ENCODE results near the gene TBC1D20.
A peak's percentile ranks its signal among the peaks of the same experiment; 100 is the strongest.

Gene TBC1D20

GRCh38 chr20:438571-439469 is 23.5 kb downstream of the TBC1D20 start:
- Histone ChIP-seq H3K9me3 (no peaks in the 10 kb centered on the region), H3K4me1 (peaks cover 18% of the 10 kb centered on the region), H3K27me3 (ENCODE audit: low read depth) (no peaks in the 10 kb centered on the region), H3K4me3 (no peak overlapping the region), H3K36me3 (replicated peaks) (peaks cover 73% of the 10 kb centered on the region)
- DNase-seq (ENCODE audit: low spot score in 2 of 2): no peak
- in situ Hi-C loops (cut with MboI; ENCODE audit: low sequenced_read_pairs): no loop called here

GRCh38 chr20:437787-438486 is 24.4 kb downstream of the TBC1D20 start:
- Histone ChIP-seq H3K27me3 (ENCODE audit: low read depth) (no peaks in the 10 kb centered on the region), H3K9me3 (no peaks in the 10 kb centered on the region), H3K4me1 (peaks cover 22% of the 10 kb centered on the region), H3K4me3 (no peak overlapping the region), H3K36me3 (replicated peaks) (peaks cover 70% of the 10 kb centered on the region)
- in situ Hi-C loops (cut with MboI; ENCODE audit: low sequenced_read_pairs): no loop called here
- no peak for DNase-seq (ENCODE audit: low spot score in 2 of 2)

- Histone ChIP-seq H3K4me3 (no peak overlapping the region), H3K27me3 (ENCODE audit: low read depth) (no peaks in the 10 kb centered on the region), H3K9me3 (no peaks in the 10 kb centered on the region), H3K36me3 (replicated peaks) (peaks cover 68% of the 10 kb centered on the region), H3K4me1 (peaks cover 22% of the 10 kb centered on the region)
- in situ Hi-C loops (cut with MboI; ENCODE audit: low sequenced_read_pairs): no loop called here
- DNase-seq (ENCODE audit: low spot score in 2 of 2): no peak
Observed at GRCh38 chr20:436476-436875, 25.9 kb downstream of the TBC1D20 start.

- peaks cover 61% of the 10 kb centered on the region for H3K36me3 ChIP-seq (replicated peaks)
- no peak overlapping the region for H3K4me3 ChIP-seq
- no peaks in the 10 kb centered on the region for H3K27me3 ChIP-seq (ENCODE audit: low read depth)
- peaks cover 22% of the 10 kb centered on the region for H3K4me1 ChIP-seq
- no peaks in the 10 kb centered on the region for H3K9me3 ChIP-seq
- DNase-seq (ENCODE audit: low spot score in 2 of 2): no peak
- in situ Hi-C loops (cut with MboI; ENCODE audit: low sequenced_read_pairs): no loop called here
Observed at GRCh38 chr20:435558-435957, 26.8 kb downstream of the TBC1D20 start.

GRCh38 chr20:434661-435419 is 27.5 kb downstream of the TBC1D20 start:
- Histone ChIP-seq H3K9me3 (no peaks in the 10 kb centered on the region), H3K36me3 (replicated peaks) (peaks cover 61% of the 10 kb centered on the region), H3K4me3 (no peak overlapping the region), H3K4me1 (peaks cover 22% of the 10 kb centered on the region), H3K27me3 (ENCODE audit: low read depth) (no peaks in the 10 kb centered on the region)
- DNase-seq (ENCODE audit: low spot score in 2 of 2): peak in 1 of 2 experiments; percentile 70
- in situ Hi-C loops (cut with MboI; ENCODE audit: low sequenced_read_pairs): no loop called here

- Histone ChIP-seq H3K27me3 (ENCODE audit: low read depth) (no peaks in the 10 kb centered on the region), H3K9me3 (no peaks in the 10 kb centered on the region), H3K36me3 (replicated peaks) (peaks cover 63% of the 10 kb centered on the region), H3K4me1 (peaks cover 22% of the 10 kb centered on the region), H3K4me3 (no peak overlapping the region)
- in situ Hi-C loops (cut with MboI; ENCODE audit: low sequenced_read_pairs): no loop called here
- DNase-seq (ENCODE audit: low spot score in 2 of 2): peak; percentile 91 to 97
Observed at GRCh38 chr20:434221-434620, 28.1 kb downstream of the TBC1D20 start.

- Histone ChIP-seq H3K27me3 (ENCODE audit: low read depth) (no peaks in the 10 kb centered on the region), H3K4me1 (peaks cover 22% of the 10 kb centered on the region), H3K9me3 (no peaks in the 10 kb centered on the region), H3K4me3 (no peak overlapping the region), H3K36me3 (replicated peaks) (peaks cover 61% of the 10 kb centered on the region)
- in situ Hi-C loops (cut with MboI; ENCODE audit: low sequenced_read_pairs): no loop called here
- no peak for DNase-seq (ENCODE audit: low spot score in 2 of 2)
Observed at GRCh38 chr20:433300-433975, 28.9 kb downstream of the TBC1D20 start.

- Histone ChIP-seq H3K27me3 (ENCODE audit: low read depth) (no peaks in the 10 kb centered on the region), H3K4me3 (no peak overlapping the region), H3K36me3 (replicated peaks) (peaks cover 62% of the 10 kb centered on the region), H3K4me1 (peaks cover 22% of the 10 kb centered on the region), H3K9me3 (no peaks in the 10 kb centered on the region)
- in situ Hi-C loops (cut with MboI; ENCODE audit: low sequenced_read_pairs): no loop called here
- no peak for DNase-seq (ENCODE audit: low spot score in 2 of 2)
Observed at GRCh38 chr20:432677-433299, 29.5 kb downstream of the TBC1D20 start.

- H3K4me1 ChIP-seq: peaks cover 22% of the 10 kb centered on the region
- in situ Hi-C loops (cut with MboI; ENCODE audit: low sequenced_read_pairs): no loop called here
- no peaks in the 10 kb centered on the region for H3K9me3 ChIP-seq
- H3K4me3 ChIP-seq: no peak overlapping the region
- peaks cover 62% of the 10 kb centered on the region for H3K36me3 ChIP-seq (replicated peaks)
- no peaks in the 10 kb centered on the region for H3K27me3 ChIP-seq (ENCODE audit: low read depth)
- DNase-seq (ENCODE audit: low spot score in 2 of 2): no peak
Observed at GRCh38 chr20:432208-432607, 30.1 kb downstream of the TBC1D20 start.

GRCh38 chr20:431012-431904 is 31.1 kb downstream of the TBC1D20 start:
- Histone ChIP-seq H3K9me3 (no peaks in the 10 kb centered on the region), H3K4me1 (peaks cover 22% of the 10 kb centered on the region), H3K27me3 (ENCODE audit: low read depth) (no peaks in the 10 kb centered on the region), H3K36me3 (replicated peaks) (peaks cover 58% of the 10 kb centered on the region), H3K4me3 (no peak overlapping the region)
- DNase-seq (ENCODE audit: low spot score in 2 of 2): peak; percentile 62 to 74
- in situ Hi-C loops (cut with MboI; ENCODE audit: low sequenced_read_pairs): no loop called here

- in situ Hi-C loops (cut with MboI; ENCODE audit: low sequenced_read_pairs): no loop called here
- no peaks in the 10 kb centered on the region for H3K27me3 ChIP-seq (ENCODE audit: low read depth)
- DNase-seq (ENCODE audit: low spot score in 2 of 2): no peak
- H3K4me3 ChIP-seq: no peak overlapping the region
- peaks cover 17% of the 10 kb centered on the region for H3K4me1 ChIP-seq
- no peaks in the 10 kb centered on the region for H3K9me3 ChIP-seq
- peaks cover 53% of the 10 kb centered on the region for H3K36me3 ChIP-seq (replicated peaks)
Observed at GRCh38 chr20:430091-430999, 32.0 kb downstream of the TBC1D20 start.
